GM23248 (cell line): ENCODE measurements around the gene NKX2-8.

Experiments
- EZH2 ChIP-seq: fragments of 200-600 bp; sonication (generic); IDR thresholded peaks from 2 replicates; pipeline ENCODE4 v1.6.1; 2018; ENCODE audit warnings: antibody characterized with exemption, mild to moderate bottlenecking; ENCODE audit not compliant: insufficient read depth, poor library complexity, severe bottlenecking
- EZH2phosphoT487 ChIP-seq: fragments of 200-600 bp; sonication (generic); IDR thresholded peaks from 2 replicates; pipeline ENCODE4 v1.6.1; 2018; ENCODE audit warnings: antibody characterized with exemption, moderate library complexity, mild to moderate bottlenecking, low read depth; ENCODE audit not compliant: insufficient read depth

- no peak for TF ChIP-seq EZH2phosphoT487
- no peak for TF ChIP-seq EZH2
Observed at GRCh38 chr14:36605506-36605857, 23.1 kb upstream of the NKX2-8 start.
